Subcutaneous abdominal adipose tissue (tissue), 5 donors: ENCODE measurements around the gene HAS3.

Experiments used
- H3K27ac ChIP-seq: one replicate; pipeline ENCODE4 v1.7.0; 2013; ENCODE audit warnings: low read depth, mild to moderate bottlenecking, inconsistent platforms, low read length, moderate library complexity
- H3K27me3 ChIP-seq, 5 donors: one replicate each; pipeline ENCODE4 v1.7.0; 2013; ENCODE audit warnings: low read length in 5 of 5, inconsistent platforms in 1 of 5; ENCODE audit not compliant: control insufficient read depth in 5 of 5, insufficient read depth in 4 of 5
- H3K36me3 ChIP-seq, 5 donors: one replicate each; pipeline ENCODE4 v1.7.0; 2013; ENCODE audit warnings: low read length in 5 of 5; ENCODE audit not compliant: control insufficient read depth in 5 of 5, insufficient read depth in 5 of 5
- H3K4me1 ChIP-seq, 5 donors: one replicate each; pipeline ENCODE4 v1.7.0; 2013; ENCODE audit warnings: low read length in 5 of 5, mild to moderate bottlenecking in 3 of 5, moderate library complexity in 1 of 5; ENCODE audit not compliant: control insufficient read depth in 5 of 5, insufficient read depth in 5 of 5
- H3K4me3 ChIP-seq, 5 donors: one replicate each; pipeline ENCODE4 v1.7.0; 2013; ENCODE audit warnings: low read length in 5 of 5, low read depth in 1 of 5
- H3K9ac ChIP-seq, 5 donors: one replicate each; pipeline ENCODE4 v1.7.0; 2013; ENCODE audit warnings: low read length in 5 of 5, mild to moderate bottlenecking in 4 of 5, moderate library complexity in 3 of 5
- H3K9me3 ChIP-seq, 5 donors: one replicate each; pipeline ENCODE4 v1.7.0; 2013; ENCODE audit warnings: low read length in 5 of 5; ENCODE audit not compliant: control insufficient read depth in 5 of 5
- donor health status: healthy.
- donor health status: healthy.
- donor health status: healthy.
- donor health status: healthy.
- donor health status: healthy.

The HAS3 gene

GRCh38 chr16:69108064-69108904, 2.8 kb downstream of the HAS3 start:
- peaks cover 0 to 17% (median 3%) of the 10 kb centered on the region in 5 donors for H3K27me3 ChIP-seq
- peaks cover 3 to 48% (median 32%) of the 10 kb centered on the region in 5 donors for H3K4me1 ChIP-seq
- peak overlapping the region in 2 of 5 donors; percentile 21 to 57 for H3K9ac ChIP-seq
- no peak overlapping the region for H3K27ac ChIP-seq
- H3K36me3 ChIP-seq, result peaks cover 0 to 33% (median 19%) of the 10 kb centered on the region in 5 donors
- peak overlapping the region in 3 of 5 donors; percentile 45 to 70 (median 63) for H3K4me3 ChIP-seq
- H3K9me3 ChIP-seq, result no peaks in the 10 kb centered on the region

- Histone ChIP-seq H3K36me3 (peaks cover 0 to 37% (median 25%) of the 10 kb centered on the region in 5 donors), H3K27ac (no peak overlapping the region), H3K4me3 (no peak overlapping the region), H3K9ac (no peak overlapping the region), H3K9me3 (no peaks in the 10 kb centered on the region), H3K4me1 (peaks cover 3 to 48% (median 32%) of the 10 kb centered on the region in 5 donors), H3K27me3 (peaks cover 0 to 13% (median 3%) of the 10 kb centered on the region in 5 donors)
Observed at GRCh38 chr16:69108905-69109252, 3.4 kb downstream of the HAS3 start.

- Histone ChIP-seq H3K36me3 (peaks cover 0 to 45% (median 33%) of the 10 kb centered on the region in 5 donors), H3K9ac (no peak overlapping the region), H3K27ac (no peak overlapping the region), H3K9me3 (no peaks in the 10 kb centered on the region), H3K4me1 (peaks cover 3 to 48% (median 32%) of the 10 kb centered on the region in 5 donors), H3K27me3 (peaks cover 0 to 12% (median 3%) of the 10 kb centered on the region in 5 donors), H3K4me3 (no peak overlapping the region)
Observed at GRCh38 chr16:69109486-69110270, 4.2 kb downstream of the HAS3 start.

- H3K9ac ChIP-seq, result no peak overlapping the region
- H3K4me1 ChIP-seq, result peaks cover 3 to 45% (median 28%) of the 10 kb centered on the region in 5 donors
- H3K36me3 ChIP-seq, result peaks cover 0 to 52% (median 40%) of the 10 kb centered on the region in 5 donors
- no peak overlapping the region for H3K4me3 ChIP-seq
- peaks cover 0 to 12% (median 3%) of the 10 kb centered on the region in 5 donors for H3K27me3 ChIP-seq
- H3K9me3 ChIP-seq, result no peaks in the 10 kb centered on the region
- H3K27ac ChIP-seq, result no peak overlapping the region
Observed at GRCh38 chr16:69110406-69110805, 5.0 kb downstream of the HAS3 start.

GRCh38 chr16:69111216-69111875, 5.9 kb downstream of the HAS3 start:
- Histone ChIP-seq H3K27me3 (peaks cover 0 to 10% (median 3%) of the 10 kb centered on the region in 5 donors), H3K27ac (no peak overlapping the region), H3K4me1 (peaks cover under 1 to 49% (median 27%) of the 10 kb centered on the region in 5 donors), H3K9ac (no peak overlapping the region), H3K36me3 (peaks cover 0 to 57% (median 44%) of the 10 kb centered on the region in 5 donors), H3K9me3 (no peaks in the 10 kb centered on the region), H3K4me3 (no peak overlapping the region)

- H3K9ac ChIP-seq, result peak overlapping the region in 1 of 5 donors; percentile 8
- H3K27ac ChIP-seq, result no peak overlapping the region
- peaks cover 0 to 59% (median 44%) of the 10 kb centered on the region in 5 donors for H3K36me3 ChIP-seq
- H3K27me3 ChIP-seq, result peaks cover 0 to 8% (median 0%) of the 10 kb centered on the region in 5 donors
- H3K4me1 ChIP-seq, result peaks cover 4 to 49% (median 27%) of the 10 kb centered on the region in 5 donors
- H3K4me3 ChIP-seq, result no peak overlapping the region
- H3K9me3 ChIP-seq, result no peaks in the 10 kb centered on the region
Observed at GRCh38 chr16:69111876-69112230, 6.4 kb downstream of the HAS3 start.

- H3K27ac ChIP-seq, result no peak overlapping the region
- peaks cover 5 to 49% (median 27%) of the 10 kb centered on the region in 5 donors for H3K4me1 ChIP-seq
- peaks cover 0 to 61% (median 44%) of the 10 kb centered on the region in 5 donors for H3K36me3 ChIP-seq
- no peak overlapping the region for H3K4me3 ChIP-seq
- H3K9ac ChIP-seq, result peak overlapping the region in 1 of 5 donors; percentile 8
- no peaks in the 10 kb centered on the region for H3K9me3 ChIP-seq
- peaks cover 0 to 2% (median 0%) of the 10 kb centered on the region in 5 donors for H3K27me3 ChIP-seq
Observed at GRCh38 chr16:69112285-69113129, 7.1 kb downstream of the HAS3 start.

- Histone ChIP-seq H3K4me3 (no peak overlapping the region), H3K9ac (no peak overlapping the region), H3K9me3 (no peaks in the 10 kb centered on the region), H3K27me3 (peaks cover 0 to 1% (median 0%) of the 10 kb centered on the region in 5 donors), H3K27ac (no peak overlapping the region), H3K4me1 (peaks cover 5 to 49% (median 21%) of the 10 kb centered on the region in 5 donors), H3K36me3 (peaks cover 2 to 66% (median 50%) of the 10 kb centered on the region in 5 donors)
Observed at GRCh38 chr16:69113216-69113615, 7.8 kb downstream of the HAS3 start.

- H3K36me3 ChIP-seq, result peaks cover 4 to 71% (median 56%) of the 10 kb centered on the region in 5 donors
- H3K27me3 ChIP-seq, result no peaks in the 10 kb centered on the region
- H3K9me3 ChIP-seq, result no peaks in the 10 kb centered on the region
- H3K4me1 ChIP-seq, result peaks cover 5 to 54% (median 28%) of the 10 kb centered on the region in 5 donors
- H3K9ac ChIP-seq, result no peak overlapping the region
- no peak overlapping the region for H3K27ac ChIP-seq
- H3K4me3 ChIP-seq, result no peak overlapping the region
Observed at GRCh38 chr16:69114346-69114975, 9.0 kb downstream of the HAS3 start.
